IPS DF 6.9 (cell line): ENCODE results near the gene SMIM13.
"Not testable (repeated sequence)": the region's sequence is repeated elsewhere in the genome, so short reads cannot be mapped to it uniquely, and the experiment has no call there.

ENCODE experiments used
- DNase-seq: peaks from one replicate; pipeline ENCODE4 v3.0.0-alpha.2; 2013; ENCODE audit warnings: low read depth, low spot score
- H3K27ac ChIP-seq: one replicate; pipeline ENCODE4 v1.5.1; 2013; ENCODE audit warnings: low read length, control low read depth
- H3K27me3 ChIP-seq: 2 replicates; pipeline ENCODE4 v1.6.1; 2013; ENCODE audit warnings: mild to moderate bottlenecking, low read length; ENCODE audit not compliant: control insufficient read depth, insufficient read depth
- H3K36me3 ChIP-seq: 2 replicates; pipeline ENCODE4 v1.6.1; 2013; ENCODE audit warnings: low read length; ENCODE audit not compliant: control insufficient read depth, insufficient read depth
- H3K4me1 ChIP-seq: 2 replicates; pipeline ENCODE4 v1.6.1; 2013; ENCODE audit warnings: low read length; ENCODE audit not compliant: control insufficient read depth, insufficient read depth
- H3K4me3 ChIP-seq: 2 replicates; pipeline ENCODE4 v1.5.1; 2013; ENCODE audit warnings: mild to moderate bottlenecking, low read length
- H3K9me3 ChIP-seq: 2 replicates; pipeline ENCODE4 v1.6.1; 2013; ENCODE audit warnings: low read length, inconsistent platforms; ENCODE audit not compliant: control insufficient read depth, insufficient read depth
- WGBS: extraction: QIAGEN DNeasy Blood & Tissue Kit; methylation state at CpG from one replicate; pipeline ENCODE4 v1.1.7; 2013; ENCODE audit warnings: mixed read lengths, missing lambda C conversion rate; ENCODE audit not compliant: insufficient read length, insufficient coverage; 5-methylcytosine and 5-hydroxymethylcytosine counted together

The SMIM13 gene

GRCh38 chr6:11096109-11096508 is 2.5 kb downstream of the SMIM13 start:
- no peak for DNase-seq
- Histone ChIP-seq H3K36me3 (no peaks in the 10 kb centered on the region), H3K27ac (no peak overlapping the region), H3K9me3 (no peaks in the 10 kb centered on the region), H3K27me3 (no peaks in the 10 kb centered on the region), H3K4me1 (peaks cover under 1% of the 10 kb centered on the region; the same call in 1 of the 2 replicates), H3K4me3 (no peak overlapping the region)
- WGBS = no CpG with 5 or more reads among the region's 4 CpGs

GRCh38 chr6:11097476-11097875 is 3.8 kb downstream of the SMIM13 start:
- H3K36me3 ChIP-seq = no peaks in the 10 kb centered on the region
- peaks cover 2% of the 10 kb centered on the region; the same call in 1 of the 2 replicates for H3K4me1 ChIP-seq
- H3K4me3 ChIP-seq = no peak overlapping the region
- WGBS = no CpG with 5 or more reads among the region's 8 CpGs
- no peaks in the 10 kb centered on the region for H3K9me3 ChIP-seq
- no peaks in the 10 kb centered on the region for H3K27me3 ChIP-seq
- H3K27ac ChIP-seq = no peak overlapping the region
- no peak for DNase-seq

- no CpG with 5 or more reads among the region's 1 CpG for WGBS
- no peaks in the 10 kb centered on the region for H3K36me3 ChIP-seq
- H3K27ac ChIP-seq = no peak overlapping the region
- no peak overlapping the region for H3K4me3 ChIP-seq
- H3K9me3 ChIP-seq = no peaks in the 10 kb centered on the region
- H3K27me3 ChIP-seq = no peaks in the 10 kb centered on the region
- DNase-seq = no peak
- peaks cover 2% of the 10 kb centered on the region; the same call in 1 of the 2 replicates for H3K4me1 ChIP-seq
Measured at GRCh38 chr6:11098004-11098403, 4.4 kb downstream of the SMIM13 start.

GRCh38 chr6:11101417-11101816 is 7.8 kb downstream of the SMIM13 start:
- no CpG with 5 or more reads among the region's 5 CpGs for WGBS
- H3K9me3 ChIP-seq = no peaks in the 10 kb centered on the region
- H3K4me1 ChIP-seq = peaks cover 2% of the 10 kb centered on the region; the same call in 1 of the 2 replicates
- H3K4me3 ChIP-seq = no peak overlapping the region
- no peak overlapping the region for H3K27ac ChIP-seq
- no peaks in the 10 kb centered on the region for H3K27me3 ChIP-seq
- no peak for DNase-seq
- no peaks in the 10 kb centered on the region for H3K36me3 ChIP-seq

- H3K4me1 ChIP-seq = peaks cover 3% of the 10 kb centered on the region; the same call in 1 of the 2 replicates
- H3K9me3 ChIP-seq = no peaks in the 10 kb centered on the region
- no peaks in the 10 kb centered on the region for H3K36me3 ChIP-seq
- no peak for DNase-seq
- H3K27me3 ChIP-seq = no peaks in the 10 kb centered on the region
- no peak overlapping the region for H3K27ac ChIP-seq
- no CpG with 5 or more reads among the region's 5 CpGs for WGBS
- H3K4me3 ChIP-seq = no peak overlapping the region
Measured at GRCh38 chr6:11103065-11103464, 9.4 kb downstream of the SMIM13 start.

- Histone ChIP-seq H3K36me3 (no peaks in the 10 kb centered on the region), H3K9me3 (no peaks in the 10 kb centered on the region), H3K4me3 (no peak overlapping the region), H3K27me3 (no peaks in the 10 kb centered on the region), H3K27ac (no peak overlapping the region), H3K4me1 (peaks cover 5% of the 10 kb centered on the region; the same call in 1 of the 2 replicates)
- no peak for DNase-seq
Measured at GRCh38 chr6:11108726-11109125, 15.1 kb downstream of the SMIM13 start.

GRCh38 chr6:11110921-11111768 is 17.5 kb downstream of the SMIM13 start, which contains the start of gene ERVFRD-1:
Gene ERVFRD-1, minus strand, starts transcription at chr6:11111725. Its CDS starts 6,415 bp downstream, at chr6:11105310.
- Histone ChIP-seq H3K27me3 (no peaks in the 10 kb centered on the region), H3K4me1 (peaks cover 5% of the 10 kb centered on the region; the same call in 1 of the 2 replicates), H3K9me3 (no peaks in the 10 kb centered on the region), H3K27ac (no peak within 1 kb of the TSS), H3K36me3 (no peaks in the 10 kb centered on the region), H3K4me3 (no peak within 1 kb of the TSS)
- DNase-seq = no peak
- WGBS = no CpG with 5 or more reads among the region's 16 CpGs

GRCh38 chr6:11111769-11112437 is 18.3 kb downstream of the SMIM13 start:
- Histone ChIP-seq H3K4me1 (peaks cover 5% of the 10 kb centered on the region; the same call in 1 of the 2 replicates), H3K36me3 (no peaks in the 10 kb centered on the region), H3K27ac (no peak overlapping the region), H3K27me3 (no peaks in the 10 kb centered on the region), H3K9me3 (no peaks in the 10 kb centered on the region), H3K4me3 (no peak overlapping the region)
- DNase-seq = no peak
- WGBS = no CpG with 5 or more reads among the region's 9 CpGs

GRCh38 chr6:11113038-11113437 is 19.4 kb downstream of the SMIM13 start:
- no peak for DNase-seq
- Histone ChIP-seq H3K27ac (no peak overlapping the region), H3K9me3 (no peaks in the 10 kb centered on the region), H3K36me3 (no peaks in the 10 kb centered on the region), H3K4me3 (no peak overlapping the region), H3K27me3 (no peaks in the 10 kb centered on the region), H3K4me1 (peaks cover 4% of the 10 kb centered on the region; the same call in 1 of the 2 replicates)
- no CpG with 5 or more reads among the region's 4 CpGs for WGBS

GRCh38 chr6:11115808-11116536 is 22.3 kb downstream of the SMIM13 start:
- no CpG with 5 or more reads among the region's 11 CpGs for WGBS
- H3K4me3 ChIP-seq, H3K27ac ChIP-seq, DNase-seq, H3K9me3 ChIP-seq, H3K27me3 ChIP-seq, H3K36me3 ChIP-seq, H3K4me1 ChIP-seq: not testable (repeated sequence)
